ENCODE results near the gene TMEFF2.
"Not testable (repeated sequence)": the region's sequence is repeated elsewhere in the genome, so short reads cannot be mapped to it uniquely, and the experiment has no call there.

DNA sequence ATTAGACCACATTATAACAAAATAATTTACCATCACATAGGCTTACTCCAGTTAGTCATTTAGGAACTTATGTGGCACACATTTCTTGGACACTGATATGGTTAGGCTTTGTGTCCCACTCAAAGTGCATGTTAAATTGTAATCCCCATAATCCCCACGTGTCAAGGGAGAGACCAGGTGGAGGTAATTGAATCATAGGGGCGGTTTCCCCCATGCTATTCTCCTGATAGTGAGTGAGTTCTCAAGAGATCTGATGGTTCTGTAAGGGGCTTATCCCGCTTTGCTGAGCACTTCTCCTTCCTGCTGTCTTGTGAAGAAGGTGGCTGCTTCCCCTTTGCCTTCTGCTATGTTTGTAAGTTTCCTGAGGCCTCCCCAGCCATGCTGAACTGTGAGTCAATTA is 114.6 kb downstream of the TMEFF2 start:
- not testable (repeated sequence) for TF ChIP-seq ETV6 (conservative IDR thresholded peaks at IDR 0.05 in 1 of 2, IDR thresholded peaks at IDR 0.05 in 1 of 2; ENCODE audit: borderline replicate concordance in 1 of 2, low read depth in 1 of 2); CREM (IDR thresholded peaks at IDR 0.05; ENCODE audit: low read depth); BACH1 (IDR thresholded peaks at IDR 0.05; ENCODE audit: borderline replicate concordance); TBL1XR1 (IDR thresholded peaks at IDR 0.05; ENCODE audit: low read depth, low read length); HDAC6 (IDR thresholded peaks at IDR 0.05; ENCODE audit: unreplicated experiment); ZZZ3 (IDR thresholded peaks at IDR 0.05; ENCODE audit: control insufficient read depth, insufficient read length, low read depth); RFX5 (IDR thresholded peaks at IDR 0.05; ENCODE audit: low read depth, low read length); EZH2 (IDR thresholded peaks at IDR 0.05; ENCODE audit: borderline replicate concordance, control insufficient read depth, low read depth, low read length)
- TF ChIP-seq, protein P1, sequence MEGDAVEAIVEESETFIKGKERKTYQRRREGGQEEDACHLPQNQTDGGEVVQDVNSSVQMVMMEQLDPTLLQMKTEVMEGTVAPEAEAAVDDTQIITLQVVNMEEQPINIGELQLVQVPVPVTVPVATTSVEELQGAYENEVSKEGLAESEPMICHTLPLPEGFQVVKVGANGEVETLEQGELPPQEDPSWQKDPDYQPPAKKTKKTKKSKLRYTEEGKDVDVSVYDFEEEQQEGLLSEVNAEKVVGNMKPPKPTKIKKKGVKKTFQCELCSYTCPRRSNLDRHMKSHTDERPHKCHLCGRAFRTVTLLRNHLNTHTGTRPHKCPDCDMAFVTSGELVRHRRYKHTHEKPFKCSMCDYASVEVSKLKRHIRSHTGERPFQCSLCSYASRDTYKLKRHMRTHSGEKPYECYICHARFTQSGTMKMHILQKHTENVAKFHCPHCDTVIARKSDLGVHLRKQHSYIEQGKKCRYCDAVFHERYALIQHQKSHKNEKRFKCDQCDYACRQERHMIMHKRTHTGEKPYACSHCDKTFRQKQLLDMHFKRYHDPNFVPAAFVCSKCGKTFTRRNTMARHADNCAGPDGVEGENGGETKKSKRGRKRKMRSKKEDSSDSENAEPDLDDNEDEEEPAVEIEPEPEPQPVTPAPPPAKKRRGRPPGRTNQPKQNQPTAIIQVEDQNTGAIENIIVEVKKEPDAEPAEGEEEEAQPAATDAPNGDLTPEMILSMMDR (IDR thresholded peaks at IDR 0.05 in 2 of 3, conservative IDR thresholded peaks at IDR 0.05 in 1 of 3; ENCODE audit: control insufficient read depth in 2 of 3, extremely low read depth in 1 of 3, insufficient read depth in 1 of 3, low read depth in 3 of 3, low read length in 3 of 3) = not testable (repeated sequence)
